ENCODE data around the gene CLEC4C. TPM values are rescaled to one million over a fixed set of nuclear protein-coding genes. Genes with fewer than 3 reads are reported as not detected.

CLEC4C gene
- total and polyA plus RNA-seq, 12 donors, result not detected

GRCh38 chr12:7751394-7751793 is 4.2 kb upstream of the CLEC4C start:
- Histone ChIP-seq H3K27me3 (no peaks in the 10 kb centered on the region), H3K9me3 (replicated peaks in 1 of 3) (no peaks in the 10 kb centered on the region), H3K36me3 (replicated peaks in 1 of 2) (no peaks in the 10 kb centered on the region), H3K27ac (no peak overlapping the region), H3K4me1 (replicated peaks in 1 of 2) (no peaks in the 10 kb centered on the region), H3K4me3 (no peak overlapping the region)
- WGBS, 4 donors, result 84 to 93% (median 88%) methylated on average over 19 to 20 of the region's 20 CpGs
- intact Hi-C loops (cut with DNase I), result no loop called here
- DNase-seq, result no peak
- no peak for TF ChIP-seq POLR2A (IDR thresholded peaks at IDR 0.05)
- TF ChIP-seq CTCF (IDR thresholded peaks at IDR 0.05), result no peak

- Histone ChIP-seq H3K9me3 (replicated peaks in 1 of 3) (no peaks in the 10 kb centered on the region), H3K36me3 (replicated peaks in 1 of 2) (no peaks in the 10 kb centered on the region), H3K27me3 (no peaks in the 10 kb centered on the region), H3K4me1 (replicated peaks in 1 of 2) (no peaks in the 10 kb centered on the region), H3K27ac (no peak overlapping the region), H3K4me3 (no peak overlapping the region)
- DNase-seq, result no peak
- intact Hi-C loops (cut with DNase I), result no loop called here
- TF ChIP-seq CTCF (IDR thresholded peaks at IDR 0.05) (no peak), POLR2A (IDR thresholded peaks at IDR 0.05) (no peak)
- 69 to 88% (median 83%) methylated on average over 4 to 6 of the region's 6 CpGs for WGBS, 4 donors
Observed at GRCh38 chr12:7750350-7750749, 3.2 kb upstream of the CLEC4C start.

GRCh38 chr12:7749442-7749841 is 2.3 kb upstream of the CLEC4C start:
- no peaks in the 10 kb centered on the region for H3K36me3 ChIP-seq (replicated peaks in 1 of 2)
- no peak overlapping the region for H3K27ac ChIP-seq
- H3K4me1 ChIP-seq (replicated peaks in 1 of 2), result no peaks in the 10 kb centered on the region
- TF ChIP-seq CTCF (IDR thresholded peaks at IDR 0.05), result no peak
- no peak for TF ChIP-seq POLR2A (IDR thresholded peaks at IDR 0.05)
- H3K4me3 ChIP-seq, result no peak overlapping the region
- no peaks in the 10 kb centered on the region for H3K9me3 ChIP-seq (replicated peaks in 1 of 3)
- H3K27me3 ChIP-seq, result no peaks in the 10 kb centered on the region
- no peak for DNase-seq
- WGBS, 4 donors, result 79 to 94% (median 82%) methylated on average over 8 of the region's 8 CpGs
- intact Hi-C loops (cut with DNase I), result no loop called here

- no peak overlapping the region for H3K4me3 ChIP-seq
- WGBS, 4 donors, result 56 to 80% (median 61%) methylated on average over 4 of the region's 4 CpGs
- no peaks in the 10 kb centered on the region for H3K4me1 ChIP-seq (replicated peaks in 1 of 2)
- intact Hi-C loops (cut with DNase I), result no loop called here
- no peak for DNase-seq
- no peaks in the 10 kb centered on the region for H3K27me3 ChIP-seq
- no peak overlapping the region for H3K27ac ChIP-seq
- no peaks in the 10 kb centered on the region for H3K9me3 ChIP-seq (replicated peaks in 1 of 3)
- no peak for TF ChIP-seq POLR2A (IDR thresholded peaks at IDR 0.05)
- no peak for TF ChIP-seq CTCF (IDR thresholded peaks at IDR 0.05)
- H3K36me3 ChIP-seq (replicated peaks in 1 of 2), result no peaks in the 10 kb centered on the region
Observed at GRCh38 chr12:7748852-7749251, 1.7 kb upstream of the CLEC4C start.

Data from adrenal gland (tissue), 12 donors.